OCI-LY7 (cell line): ENCODE measurements around the gene ZDHHC5. TPM values are rescaled to one million over a fixed set of nuclear protein-coding genes. Genes with fewer than 3 reads are reported as not detected.

ENCODE experiments used
- BruUV-seq: library from RNA; stranded (reverse); fragments of 400-500 nt; replicated peaks from 2 replicates; lab custom pipeline; 2021; lab: Mats Ljungman, UMichigan
- CTCF ChIA-PET: fragments of 300-600 bp; sonication (Branson Sonifier 250); formaldehyde crosslinking; loops from one replicate; lab custom pipeline; 2022; ENCODE audit warnings: antibody characterized with exemption; ENCODE audit not compliant: unreplicated experiment; lab: Charles Lee
- POLR2A ChIA-PET: fragments of 300-600 bp; sonication (Branson Sonifier 250); formaldehyde crosslinking; loops from one replicate; lab custom pipeline; 2022; ENCODE audit warnings: antibody characterized with exemption; lab: Charles Lee
- DNase-seq: peaks from one replicate; pipeline ENCODE4 v3.0.0-alpha.2; 2015; ENCODE audit warnings: low spot score
- H2AFZ ChIP-seq: fragments of 200-600 bp; sonication (generic), shearing (Covaris generic); 2 replicates; pipeline ENCODE4 v1.6.1; 2014; ENCODE audit warnings: mild to moderate bottlenecking, antibody characterized with exemption, low read length, moderate library complexity
- H3K27ac ChIP-seq: fragments of 200-600 bp; sonication (generic); 2 replicates; pipeline ENCODE4 v1.5.1; 2014; ENCODE audit warnings: mixed run types, low read depth, mild to moderate bottlenecking, moderate library complexity, low read length, inconsistent platforms; ENCODE audit not compliant: poor library complexity, severe bottlenecking
- H3K36me3 ChIP-seq: fragments of 200-600 bp; sonication (generic); 2 replicates; pipeline ENCODE4 v1.6.1; 2014; ENCODE audit warnings: mild to moderate bottlenecking, antibody characterized with exemption, low read length, moderate library complexity, mixed read lengths; ENCODE audit not compliant: insufficient read depth
- H3K4me1 ChIP-seq: fragments of 200-600 bp; sonication (generic); 2 replicates; pipeline ENCODE4 v1.5.1; 2014; ENCODE audit warnings: mild to moderate bottlenecking, low read length; ENCODE audit not compliant: insufficient read depth, poor library complexity, severe bottlenecking
- H3K4me2 ChIP-seq: fragments of 200-600 bp; sonication (generic); 2 replicates; pipeline ENCODE4 v1.6.1; 2014; ENCODE audit warnings: mild to moderate bottlenecking, low read length
- H3K4me3 ChIP-seq: fragments of 200-600 bp; sonication (generic); 2 replicates; pipeline ENCODE4 v1.5.1; 2014; ENCODE audit warnings: mild to moderate bottlenecking, low read depth, low read length; ENCODE audit not compliant: poor library complexity, severe bottlenecking
- H3K79me2 ChIP-seq: fragments of 200-600 bp; sonication (generic); 2 replicates; pipeline ENCODE4 v1.6.1; 2016; ENCODE audit warnings: low read depth, mild to moderate bottlenecking, low read length, moderate library complexity, mixed read lengths; ENCODE audit not compliant: insufficient read depth
- H3K9me2 ChIP-seq: fragments of 200-600 bp; sonication (generic); 2 replicates; pipeline ENCODE4 v1.6.1; 2016; ENCODE audit warnings: mild to moderate bottlenecking, low read length, mixed read lengths; ENCODE audit not compliant: insufficient read depth
- H3K9me3 ChIP-seq: fragments of 200-600 bp; sonication (generic); 2 replicates; pipeline ENCODE4 v1.6.1; 2014; ENCODE audit warnings: mild to moderate bottlenecking, mixed run types, low read length, mixed read lengths
- H4K20me1 ChIP-seq: fragments of 200-600 bp; sonication (generic); 2 replicates; pipeline ENCODE4 v1.6.1; 2014; ENCODE audit warnings: mild to moderate bottlenecking, antibody characterized with exemption, low read length, moderate library complexity, mixed read lengths; ENCODE audit not compliant: insufficient read depth
- EZH2phosphoT487 ChIP-seq: fragments of 200-600 bp; sonication (generic); IDR thresholded peaks from 2 replicates; pipeline ENCODE4 v1.6.1; 2018; ENCODE audit warnings: low read depth, borderline replicate concordance, mild to moderate bottlenecking, mixed run types, antibody characterized with exemption, low read length, moderate library complexity, mixed read lengths
- intact Hi-C: fragments of 100-400 bp; cut with micrococcal nuclease; formaldehyde crosslinking; loops from one replicate; pipeline ENCODE4 v1.10.0; 2022; ENCODE audit not compliant: unreplicated experiment
- total RNA-seq, 2 experiments: library from RNA; depleted of rRNA in 1 of 2; stranded (reverse); fragments of >200 nt in 1 of 2; shearing (Covaris generic) in 1 of 2; gene quantifications; 2 replicates each; pipeline ENCODE4 v1.2.3, GENCODE V29; 2014 to 2022
- TF ChIP-seq, protein P1 (sequence below): fragments of 200-600 bp; sonication (generic); conservative IDR thresholded peaks from 2 replicates; pipeline ENCODE4 v1.5.1; 2014; ENCODE audit warnings: mild to moderate bottlenecking, antibody characterized with exemption, low read length, moderate library complexity, mixed read lengths

ZDHHC5 gene
- total RNA-seq, 2 experiments from 2014 or later, result 27.5 to 57.4 TPM

DNA sequence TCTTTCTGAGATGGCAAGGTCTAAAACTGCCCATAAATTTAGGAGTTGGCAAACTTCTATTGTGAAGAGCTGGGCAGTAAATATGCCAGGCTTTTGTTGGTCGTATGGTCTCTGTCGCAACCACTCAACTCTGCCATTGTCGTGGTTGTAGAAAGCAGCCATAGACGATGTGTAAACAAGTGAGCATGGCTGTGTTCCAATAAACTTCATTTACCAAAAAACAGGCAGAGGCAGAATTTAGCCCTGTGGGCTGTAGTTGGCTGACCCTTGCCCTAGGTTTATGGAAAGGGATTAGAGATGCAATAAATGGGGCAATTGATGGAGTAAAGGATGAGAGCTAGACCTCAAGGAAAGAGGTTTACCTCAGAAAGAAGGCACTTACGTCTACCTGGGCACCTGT lies 35.8 kb upstream of the ZDHHC5 start:
- Histone ChIP-seq H4K20me1 (no peaks in the 10 kb centered on the region), H3K4me1 (no peaks in the 10 kb centered on the region), H3K9me3 (no peaks in the 10 kb centered on the region), H3K27ac (no peak overlapping the region), H3K9me2 (no peaks in the 10 kb centered on the region), H3K4me2 (no peak overlapping the region), H2AFZ (no peak overlapping the region), H3K79me2 (no peaks in the 10 kb centered on the region), H3K36me3 (no peaks in the 10 kb centered on the region), H3K4me3 (no peak overlapping the region)
- no peak for DNase-seq
- BruUV-seq, result no TSS peak
- intact Hi-C loops, result no loop called here
- POLR2A ChIA-PET, result interaction anchor here (0.7 to 1.1 kb wide), 2 partner anchors 20 to 73 kb away, joined by 3 to 5 read pairs; no protein-coding TSS in a partner anchor
- CTCF ChIA-PET, result no interaction called here
- TF ChIP-seq EZH2phosphoT487, result no peak
- TF ChIP-seq, protein P1, sequence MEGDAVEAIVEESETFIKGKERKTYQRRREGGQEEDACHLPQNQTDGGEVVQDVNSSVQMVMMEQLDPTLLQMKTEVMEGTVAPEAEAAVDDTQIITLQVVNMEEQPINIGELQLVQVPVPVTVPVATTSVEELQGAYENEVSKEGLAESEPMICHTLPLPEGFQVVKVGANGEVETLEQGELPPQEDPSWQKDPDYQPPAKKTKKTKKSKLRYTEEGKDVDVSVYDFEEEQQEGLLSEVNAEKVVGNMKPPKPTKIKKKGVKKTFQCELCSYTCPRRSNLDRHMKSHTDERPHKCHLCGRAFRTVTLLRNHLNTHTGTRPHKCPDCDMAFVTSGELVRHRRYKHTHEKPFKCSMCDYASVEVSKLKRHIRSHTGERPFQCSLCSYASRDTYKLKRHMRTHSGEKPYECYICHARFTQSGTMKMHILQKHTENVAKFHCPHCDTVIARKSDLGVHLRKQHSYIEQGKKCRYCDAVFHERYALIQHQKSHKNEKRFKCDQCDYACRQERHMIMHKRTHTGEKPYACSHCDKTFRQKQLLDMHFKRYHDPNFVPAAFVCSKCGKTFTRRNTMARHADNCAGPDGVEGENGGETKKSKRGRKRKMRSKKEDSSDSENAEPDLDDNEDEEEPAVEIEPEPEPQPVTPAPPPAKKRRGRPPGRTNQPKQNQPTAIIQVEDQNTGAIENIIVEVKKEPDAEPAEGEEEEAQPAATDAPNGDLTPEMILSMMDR, result no peak

DNA sequence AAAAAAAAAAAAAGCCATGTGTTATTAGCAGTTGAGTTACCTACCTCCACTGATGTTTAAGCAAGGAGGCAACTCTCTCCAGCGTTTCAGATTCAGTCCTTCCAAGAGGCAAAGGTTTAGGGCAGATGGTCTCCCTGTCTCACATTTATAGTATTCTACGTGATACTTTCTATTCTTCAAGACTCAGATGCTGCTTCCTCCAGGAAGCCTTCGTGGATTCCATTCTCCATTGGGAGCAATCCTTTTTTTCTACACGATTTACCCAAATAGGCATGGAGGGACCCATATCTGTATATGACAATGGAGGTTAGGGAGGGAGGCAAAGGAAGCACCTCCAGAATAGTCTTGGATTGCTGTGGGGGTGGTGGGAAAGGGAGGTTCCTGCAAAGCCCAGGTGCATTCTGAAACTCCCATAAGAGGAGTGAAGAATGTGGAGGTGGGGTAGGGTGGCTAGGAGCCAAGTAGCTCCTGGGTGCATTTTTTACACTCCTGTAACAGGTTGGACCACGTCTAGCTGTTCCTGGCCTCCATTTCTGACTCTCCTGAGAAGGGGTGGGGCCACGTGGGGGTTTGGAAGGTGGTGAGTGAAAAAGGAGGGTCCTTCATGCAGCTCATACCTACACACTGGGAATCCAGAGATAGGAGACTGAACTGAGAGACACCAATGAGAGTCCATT lies 34.4 kb upstream of the ZDHHC5 start:
- no peak for TF ChIP-seq EZH2phosphoT487

DNA sequence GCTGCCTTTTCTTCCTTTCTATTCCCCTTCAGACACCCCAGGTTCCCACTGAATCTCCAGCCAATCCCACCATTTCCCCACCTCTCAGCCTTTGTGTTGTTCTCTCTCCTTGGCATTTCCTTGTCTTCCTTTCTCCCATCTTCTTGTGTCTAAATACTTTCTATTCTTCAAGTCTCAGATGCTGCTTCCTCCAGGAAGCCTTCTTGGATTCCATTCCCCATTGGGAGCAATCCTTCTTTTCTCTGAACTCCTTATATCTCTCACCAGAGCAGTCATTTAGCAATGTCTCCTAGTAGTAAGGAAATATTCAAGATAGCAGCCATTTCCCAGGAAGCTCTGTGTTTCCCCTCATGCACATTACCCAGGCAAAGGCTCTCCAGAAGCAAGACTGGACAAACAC lies 33.6 kb upstream of the ZDHHC5 start:
- Histone ChIP-seq H3K9me3 (no peaks in the 10 kb centered on the region), H3K4me2 (no peak overlapping the region), H3K9me2 (no peaks in the 10 kb centered on the region), H3K4me3 (no peak overlapping the region), H4K20me1 (no peaks in the 10 kb centered on the region), H3K27ac (no peak overlapping the region), H3K79me2 (no peaks in the 10 kb centered on the region), H3K36me3 (no peaks in the 10 kb centered on the region), H2AFZ (no peak overlapping the region), H3K4me1 (peaks cover 7% of the 10 kb centered on the region)
- intact Hi-C loops, result no loop called here
- CTCF ChIA-PET, result no interaction called here
- POLR2A ChIA-PET, result interaction anchor here (1.1 kb wide), 3 partner anchors 9 to 22 kb away, joined by 3 to 4 read pairs (median 3); no protein-coding TSS in a partner anchor
- no TSS peak for BruUV-seq
- no peak for TF ChIP-seq EZH2phosphoT487
- TF ChIP-seq, protein P1, result no peak
- no peak for DNase-seq

More for the DNA sequence above, 34.4 kb upstream of the ZDHHC5 start:
- BruUV-seq, result no TSS peak
- no peak for DNase-seq
- Histone ChIP-seq H3K4me1 (no peaks in the 10 kb centered on the region), H3K79me2 (no peaks in the 10 kb centered on the region), H2AFZ (no peak overlapping the region), H3K4me2 (no peak overlapping the region), H3K9me2 (no peaks in the 10 kb centered on the region), H4K20me1 (no peaks in the 10 kb centered on the region), H3K27ac (no peak overlapping the region), H3K36me3 (no peaks in the 10 kb centered on the region), H3K9me3 (no peaks in the 10 kb centered on the region), H3K4me3 (no peak overlapping the region)
- ChIA-PET CTCF (no interaction called here), POLR2A (interaction anchor here (0.6 to 1.1 kb wide), 2 partner anchors 18 to 555 kb away, joined by 5 to 6 read pairs; no protein-coding TSS in a partner anchor)
- intact Hi-C loops, result no loop called here
